HG03378 (cell line): ENCODE results near the gene SUPT3H.
"Not testable (repeated sequence)": the region's sequence is repeated elsewhere in the genome, so short reads cannot be mapped to it uniquely, and the experiment has no call there.

Source experiments
- ATAC-seq: cut with Tn5 transposase; IDR thresholded peaks from one replicate; pipeline ENCODE4 v1.9.1; 2021; ENCODE audit warnings: mild to moderate bottlenecking, moderate library complexity; ENCODE audit not compliant: unreplicated experiment

SUPT3H gene

DNA sequence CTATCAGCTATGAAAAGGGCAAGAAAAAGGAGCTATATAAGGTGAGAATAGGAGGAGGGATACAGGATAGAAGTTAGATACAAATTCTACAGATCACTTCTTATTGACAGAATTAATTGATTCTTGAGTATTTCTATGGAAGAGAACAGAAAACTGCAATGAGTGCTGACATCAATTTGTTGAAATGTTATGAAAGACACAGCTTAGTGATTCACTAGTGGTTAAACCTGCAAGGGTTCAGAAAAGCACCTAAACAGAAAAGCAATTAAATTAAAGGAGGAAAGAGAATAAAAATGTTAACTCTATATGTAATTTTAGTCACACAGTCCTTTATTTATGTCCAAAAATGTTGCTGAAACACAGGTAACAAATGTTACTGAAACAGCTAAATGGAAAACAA, 304.0 kb downstream of the SUPT3H start:
- ATAC-seq, result no peak

DNA sequence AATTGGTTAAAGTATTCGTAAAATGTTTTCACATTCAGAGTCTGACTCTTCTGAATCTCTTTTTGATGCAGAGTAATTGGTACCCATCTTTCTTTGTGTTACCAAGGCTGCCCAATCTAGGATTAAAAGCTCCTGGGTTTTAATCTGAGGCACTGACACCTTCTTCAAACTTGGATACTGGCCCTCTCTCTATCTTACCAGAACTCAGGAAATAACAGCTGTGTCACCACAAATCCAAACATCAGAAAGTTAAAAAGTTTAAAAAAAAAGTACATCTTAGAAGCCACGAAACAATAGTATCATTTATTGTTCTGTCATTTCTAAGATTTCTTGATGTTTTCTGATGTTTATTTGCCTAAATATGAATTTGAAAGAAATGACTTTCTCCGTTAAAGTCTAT, 305.1 kb downstream of the SUPT3H start:
- no peak for ATAC-seq

GRCh38 chr6:45072016-45072415, 305.7 kb downstream of the SUPT3H start:
- ATAC-seq, result no peak

DNA sequence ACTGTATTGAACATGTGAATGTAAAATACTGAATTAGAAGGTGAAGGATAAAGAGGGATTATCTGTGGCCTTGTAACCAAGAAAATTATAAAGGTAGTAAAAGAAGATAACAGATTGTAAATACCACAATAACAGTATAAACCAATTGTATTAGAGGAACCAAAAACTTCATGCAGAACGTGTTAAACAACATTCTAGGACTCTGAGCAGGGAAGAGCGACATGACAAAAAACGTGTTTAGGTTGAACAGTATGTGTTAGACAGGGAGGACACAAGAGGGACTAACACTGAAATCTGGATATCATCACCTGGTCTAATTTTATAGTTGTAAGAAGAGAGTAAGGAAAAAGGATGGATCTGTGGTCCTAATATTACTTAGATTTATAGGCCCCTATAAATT, 308.6 kb downstream of the SUPT3H start:
- no peak for ATAC-seq

DNA sequence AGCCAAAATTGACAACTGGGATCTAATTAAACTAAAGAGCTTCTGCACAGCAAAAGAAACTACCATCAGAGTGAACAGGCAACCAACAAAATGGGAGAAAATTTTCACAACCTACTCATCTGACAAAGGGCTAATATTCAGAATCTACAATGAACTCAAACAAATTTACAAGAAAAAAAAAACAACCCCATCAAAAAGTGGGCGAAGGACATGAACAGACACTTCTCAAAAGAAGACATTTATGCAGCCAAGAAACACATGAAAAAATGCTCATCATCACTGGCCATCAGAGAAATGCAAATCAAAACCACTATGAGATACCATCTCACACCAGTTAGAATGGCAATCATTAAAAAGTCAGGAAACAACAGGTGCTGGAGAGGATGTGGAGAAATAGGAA, 310.3 kb downstream of the SUPT3H start:
- not testable (repeated sequence) for ATAC-seq

DNA sequence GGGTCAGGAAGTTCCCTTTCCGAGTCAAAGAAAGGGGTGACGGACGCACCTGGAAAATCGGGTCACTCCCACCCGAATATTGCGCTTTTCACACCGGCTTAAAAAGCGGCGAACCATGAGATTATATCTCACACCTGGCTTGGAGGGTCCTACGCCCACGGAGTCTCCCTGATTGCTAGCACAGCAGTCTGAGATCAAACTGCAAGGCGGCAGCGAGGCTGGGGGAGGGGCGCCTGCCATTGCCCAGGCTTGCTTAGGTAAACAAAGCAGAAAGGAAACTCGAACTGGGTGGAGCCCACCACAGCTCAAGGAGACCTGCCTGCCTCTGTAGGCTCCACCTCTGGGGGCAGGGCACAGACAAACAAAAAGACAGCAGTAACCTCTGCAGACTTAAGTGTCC, 315.1 kb downstream of the SUPT3H start:
- ATAC-seq, result not testable (repeated sequence)

DNA sequence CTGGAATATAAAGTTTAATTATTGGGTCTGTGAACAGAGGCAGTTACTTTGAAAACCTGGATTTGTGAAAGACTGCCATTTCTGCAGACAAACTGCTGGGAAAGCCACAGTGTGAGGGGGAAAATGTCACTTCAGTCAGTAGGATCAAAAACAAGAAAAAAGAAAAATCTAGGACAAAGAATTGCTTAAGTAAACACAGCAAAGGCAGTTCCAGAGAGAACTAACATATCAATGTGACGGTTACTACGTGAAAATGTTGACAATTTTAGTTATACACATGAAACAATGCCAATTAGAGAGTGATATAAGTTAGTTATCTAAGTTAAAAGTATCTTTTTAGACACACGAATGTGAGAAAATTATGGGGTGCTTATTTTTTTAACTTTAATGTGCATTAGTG, 320.0 kb downstream of the SUPT3H start:
- no peak for ATAC-seq

GRCh38 chr6:45054610-45055009, 323.1 kb downstream of the SUPT3H start:
- no peak for ATAC-seq

DNA sequence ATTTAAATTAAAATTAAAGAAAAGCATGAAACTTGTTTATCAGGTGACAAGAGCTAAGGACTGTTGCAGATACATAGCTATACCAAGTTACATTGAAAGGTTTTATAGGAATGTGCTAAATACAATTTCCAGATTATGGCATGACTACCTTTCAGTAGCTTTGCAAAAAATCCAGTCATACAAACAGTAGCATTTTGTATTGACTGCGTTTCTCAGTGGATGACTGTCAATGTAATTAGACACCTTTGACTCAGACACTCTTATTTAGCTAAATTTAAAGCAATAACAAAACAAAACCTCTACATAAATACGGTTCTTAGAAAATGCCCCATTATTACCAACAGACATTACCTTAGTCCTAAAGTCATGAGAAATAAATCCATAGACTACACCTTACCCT, 325.4 kb downstream of the SUPT3H start:
- ATAC-seq, result no peak

- ATAC-seq, result no peak
Observed at GRCh38 chr6:45049188-45049843, 328.4 kb downstream of the SUPT3H start.

GRCh38 chr6:45047573-45047972, 330.2 kb downstream of the SUPT3H start:
- no peak for ATAC-seq

- no peak for ATAC-seq
Observed at GRCh38 chr6:45045253-45045601, 332.5 kb downstream of the SUPT3H start.

- ATAC-seq, result no peak
Observed at GRCh38 chr6:45044510-45045252, 333.1 kb downstream of the SUPT3H start.

DNA sequence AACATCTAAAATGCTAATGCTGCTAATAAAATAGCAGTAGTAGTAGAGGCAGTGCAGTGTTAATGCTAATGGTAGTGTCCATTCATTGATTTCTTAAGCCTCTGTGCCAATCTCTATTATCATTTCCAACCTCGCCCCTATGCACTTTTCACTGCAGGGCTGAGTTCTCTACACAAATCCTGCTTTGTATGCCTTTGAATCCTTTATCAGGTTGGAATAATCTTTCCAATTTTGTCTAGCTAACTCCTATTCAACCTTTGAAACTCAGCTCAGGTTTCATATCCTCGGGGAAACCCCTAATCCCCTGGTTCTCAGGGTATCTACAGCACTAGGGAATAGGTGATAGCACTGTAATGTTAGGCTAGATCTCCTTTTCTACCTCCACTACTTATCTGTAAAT, 333.6 kb downstream of the SUPT3H start:
- no peak for ATAC-seq

- not testable (repeated sequence) for ATAC-seq
Observed at GRCh38 chr6:45042673-45043072, 335.1 kb downstream of the SUPT3H start.

- no peak for ATAC-seq
Observed at GRCh38 chr6:45038226-45038625, 339.5 kb downstream of the SUPT3H start.

DNA sequence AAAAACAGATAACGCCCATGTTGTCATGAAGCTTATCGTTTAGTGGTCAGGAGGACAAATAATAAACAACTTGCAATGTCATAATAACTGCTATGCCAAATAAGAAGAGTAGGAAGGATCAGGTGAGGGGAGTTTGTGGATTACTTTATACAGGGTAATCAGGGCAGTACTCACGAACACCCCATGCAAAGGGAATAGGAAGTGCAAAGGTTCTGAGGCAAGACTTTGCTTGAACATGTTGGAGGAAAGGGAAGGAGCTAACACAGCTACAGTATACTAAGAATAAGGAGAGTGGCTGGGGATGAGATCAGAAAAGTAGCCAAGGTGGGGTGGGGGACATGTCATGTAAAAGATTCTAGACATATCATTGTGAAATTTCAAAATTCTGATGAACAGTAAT, 341.6 kb downstream of the SUPT3H start:
- no peak for ATAC-seq

GRCh38 chr6:45032426-45032825, 345.3 kb downstream of the SUPT3H start:
- no peak for ATAC-seq

DNA sequence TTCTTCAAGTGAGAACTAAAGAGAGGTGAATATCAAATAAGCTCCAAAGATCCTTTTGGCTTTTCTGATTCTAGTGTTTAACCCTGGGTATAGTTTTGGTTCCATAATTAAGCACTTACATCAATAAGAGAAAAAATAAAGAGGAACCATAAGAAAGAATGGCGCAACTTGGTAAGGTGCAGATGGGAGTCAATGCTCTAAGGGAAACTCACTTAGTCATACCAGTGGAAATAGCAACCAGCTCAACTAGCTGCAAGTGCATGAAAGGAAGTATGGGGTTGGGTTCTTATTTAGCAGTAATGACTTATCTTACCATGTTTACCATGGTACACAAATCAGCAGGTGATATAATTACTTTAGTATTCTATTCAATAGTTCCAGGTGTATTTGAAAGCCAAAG, 346.1 kb downstream of the SUPT3H start:
- ATAC-seq, result no peak

GRCh38 chr6:45027126-45027525, 350.6 kb downstream of the SUPT3H start:
- ATAC-seq, result no peak

DNA sequence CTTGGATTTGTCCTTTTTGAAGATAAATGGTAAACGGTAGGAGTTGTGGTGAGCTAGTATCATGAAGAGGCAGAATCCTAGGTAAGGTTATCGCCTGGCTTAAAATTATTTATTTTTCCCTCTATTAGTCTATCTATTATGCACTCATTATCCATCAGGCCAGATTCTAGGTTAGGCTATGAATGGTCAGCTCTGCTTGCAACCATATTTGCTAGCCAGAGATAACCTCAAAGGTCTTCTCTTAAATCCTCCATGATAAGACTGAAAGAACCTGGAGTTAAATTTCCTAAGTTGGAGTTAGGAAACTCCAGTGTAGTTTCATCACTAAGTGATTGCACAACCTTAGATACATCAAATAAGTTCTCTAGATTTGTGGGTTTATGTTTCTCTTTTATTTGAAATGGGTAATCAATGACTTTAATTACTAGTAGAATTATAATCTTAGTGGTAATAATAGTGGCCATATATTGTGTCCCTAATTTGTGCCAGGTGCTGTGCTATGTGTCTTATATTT, 351.7 kb downstream of the SUPT3H start:
- no peak for ATAC-seq

- no peak for ATAC-seq
Observed at GRCh38 chr6:45024610-45025009, 353.1 kb downstream of the SUPT3H start.

GRCh38 chr6:45021676-45022075, 356.1 kb downstream of the SUPT3H start:
- ATAC-seq, result no peak
